NCI-H226 (cell line): ENCODE data around the gene SNCG.
A peak's percentile ranks its signal among the peaks of the same experiment; 100 is the strongest.
"Not testable (repeated sequence)": the region's sequence is repeated elsewhere in the genome, so short reads cannot be mapped to it uniquely, and the experiment has no call there.

ENCODE experiments used
- DNase-seq: peaks from one replicate; pipeline ENCODE4 v3.0.0-alpha.2; 2015

The SNCG gene

GRCh38 chr10:86958116-86958900, at the start of gene SNCG:
Gene SNCG (plus strand): TSS chr10:86958599. CDS start chr10:86958698, 99 bp downstream.
- DNase-seq: no peak

GRCh38 chr10:86914734-86915133, 43.7 kb upstream of the SNCG start:
- DNase-seq: no peak

GRCh38 chr10:86918022-86918471, 40.4 kb upstream of the SNCG start:
- DNase-seq: no peak

GRCh38 chr10:86922553-86922961, 35.8 kb upstream of the SNCG start:
- DNase-seq: no peak

- no peak for DNase-seq
Observed at GRCh38 chr10:86929468-86930380, 28.7 kb upstream of the SNCG start.

GRCh38 chr10:86931872-86932271, 26.5 kb upstream of the SNCG start:
- no peak for DNase-seq

- DNase-seq: no peak
Observed at GRCh38 chr10:86932674-86933073, 25.7 kb upstream of the SNCG start.

- not testable (repeated sequence) for DNase-seq
Observed at GRCh38 chr10:86934162-86934711, 24.2 kb upstream of the SNCG start.

- no peak for DNase-seq
Observed at GRCh38 chr10:86936661-86937501, 21.5 kb upstream of the SNCG start.

GRCh38 chr10:86937502-86938154, 20.8 kb upstream of the SNCG start:
- DNase-seq: no peak

GRCh38 chr10:86938260-86938659, 20.1 kb upstream of the SNCG start:
- DNase-seq: no peak

GRCh38 chr10:86940076-86940475, 18.3 kb upstream of the SNCG start:
- DNase-seq: not testable (repeated sequence)

- no peak for DNase-seq
Observed at GRCh38 chr10:86940677-86941076, 17.7 kb upstream of the SNCG start.

GRCh38 chr10:86941426-86941825, 17.0 kb upstream of the SNCG start:
- DNase-seq: no peak

GRCh38 chr10:86941991-86942421, 16.4 kb upstream of the SNCG start:
- DNase-seq: no peak

GRCh38 chr10:86942441-86943315, 15.7 kb upstream of the SNCG start:
- DNase-seq: no peak

- DNase-seq: no peak
Observed at GRCh38 chr10:86943316-86944030, 14.9 kb upstream of the SNCG start.

GRCh38 chr10:86944031-86944419, 14.4 kb upstream of the SNCG start:
- DNase-seq: no peak

GRCh38 chr10:86944471-86944870, 13.9 kb upstream of the SNCG start:
- DNase-seq: peak; percentile 51

GRCh38 chr10:86944907-86945306, 13.5 kb upstream of the SNCG start:
- DNase-seq: no peak
